Measurements from ENCODE around the gene SH3D19. TPM values are rescaled to one million over a fixed set of nuclear protein-coding genes. Genes with fewer than 3 reads are reported as not detected.

Gene SH3D19
- total RNA-seq, 4 donors from 2014 or later, result 35.6 to 73.1 (median 50.5) TPM

- TF ChIP-seq, protein P1, sequence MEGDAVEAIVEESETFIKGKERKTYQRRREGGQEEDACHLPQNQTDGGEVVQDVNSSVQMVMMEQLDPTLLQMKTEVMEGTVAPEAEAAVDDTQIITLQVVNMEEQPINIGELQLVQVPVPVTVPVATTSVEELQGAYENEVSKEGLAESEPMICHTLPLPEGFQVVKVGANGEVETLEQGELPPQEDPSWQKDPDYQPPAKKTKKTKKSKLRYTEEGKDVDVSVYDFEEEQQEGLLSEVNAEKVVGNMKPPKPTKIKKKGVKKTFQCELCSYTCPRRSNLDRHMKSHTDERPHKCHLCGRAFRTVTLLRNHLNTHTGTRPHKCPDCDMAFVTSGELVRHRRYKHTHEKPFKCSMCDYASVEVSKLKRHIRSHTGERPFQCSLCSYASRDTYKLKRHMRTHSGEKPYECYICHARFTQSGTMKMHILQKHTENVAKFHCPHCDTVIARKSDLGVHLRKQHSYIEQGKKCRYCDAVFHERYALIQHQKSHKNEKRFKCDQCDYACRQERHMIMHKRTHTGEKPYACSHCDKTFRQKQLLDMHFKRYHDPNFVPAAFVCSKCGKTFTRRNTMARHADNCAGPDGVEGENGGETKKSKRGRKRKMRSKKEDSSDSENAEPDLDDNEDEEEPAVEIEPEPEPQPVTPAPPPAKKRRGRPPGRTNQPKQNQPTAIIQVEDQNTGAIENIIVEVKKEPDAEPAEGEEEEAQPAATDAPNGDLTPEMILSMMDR (IDR thresholded peaks at IDR 0.05 in 4 of 5, conservative IDR thresholded peaks at IDR 0.05 in 1 of 5), result no peak
- TF ChIP-seq POLR2A (IDR thresholded peaks at IDR 0.05), result no peak
- H3K36me3 ChIP-seq, result no peaks in the 10 kb centered on the region
- no peak overlapping the region for H3K4me3 ChIP-seq
- peaks cover 14 to 15% of the 10 kb centered on the region in 2 donors for H3K4me1 ChIP-seq
- in situ Hi-C loops (cut with MboI; ENCODE audit: low sequenced_read_pairs in 4 of 4), result no loop called here
- peak overlapping the region in 1 of 4 donors; percentile 28 for H3K27ac ChIP-seq
- intact Hi-C loops (cut with DNase I; ENCODE audit: low total_unique reads), result no loop called here
- no peak for DNase-seq
- ATAC-seq, result no peak
- H3K9me3 ChIP-seq, result no peaks in the 10 kb centered on the region
- no peaks in the 10 kb centered on the region for H3K27me3 ChIP-seq
These were observed 20.6 kb downstream of the SH3D19 start for GRCh38 chr4:151304755-151305154.

DNA sequence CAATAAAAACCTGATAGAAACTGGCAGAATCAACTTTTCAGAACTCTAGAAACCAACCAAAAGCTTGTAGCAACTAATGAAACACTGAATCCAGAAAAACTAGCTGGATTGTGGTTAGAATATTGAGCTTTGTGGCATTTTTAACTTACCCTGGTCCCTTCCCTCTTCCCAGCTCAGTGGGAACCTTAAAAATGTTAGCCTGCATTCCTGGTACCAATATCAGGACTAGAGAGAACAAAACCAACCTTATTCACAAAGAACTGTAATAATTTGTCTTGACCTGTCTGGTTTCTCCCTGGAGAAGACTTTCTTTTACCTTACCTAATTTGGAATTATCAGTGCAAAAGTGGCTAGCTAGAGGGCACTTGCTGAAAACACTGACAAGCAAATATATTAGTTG is 21.2 kb downstream of the SH3D19 start:
- TF ChIP-seq POLR2A (IDR thresholded peaks at IDR 0.05), result no peak
- TF ChIP-seq, protein P1 (IDR thresholded peaks at IDR 0.05 in 4 of 5, conservative IDR thresholded peaks at IDR 0.05 in 1 of 5), result no peak
- no peaks in the 10 kb centered on the region for H3K27me3 ChIP-seq
- no peak for ATAC-seq
- H3K27ac ChIP-seq, result peak overlapping the region in 1 of 4 donors; percentile 28
- no peak overlapping the region for H3K4me3 ChIP-seq
- in situ Hi-C loops (cut with MboI; ENCODE audit: low sequenced_read_pairs in 4 of 4) (no loop called here), intact Hi-C loops (cut with DNase I; ENCODE audit: low total_unique reads) (no loop called here)
- no peak for DNase-seq
- no peaks in the 10 kb centered on the region for H3K9me3 ChIP-seq
- H3K36me3 ChIP-seq, result no peaks in the 10 kb centered on the region
- peaks cover 14 to 15% of the 10 kb centered on the region in 2 donors for H3K4me1 ChIP-seq

GRCh38 chr4:151302432-151302831 is 23.0 kb downstream of the SH3D19 start:
- H3K4me3 ChIP-seq, result no peak overlapping the region
- DNase-seq (no peak), ATAC-seq (no peak)
- H3K27me3 ChIP-seq, result no peaks in the 10 kb centered on the region
- in situ Hi-C loops (cut with MboI; ENCODE audit: low sequenced_read_pairs in 4 of 4) (no loop called here), intact Hi-C loops (cut with DNase I; ENCODE audit: low total_unique reads) (no loop called here)
- H3K36me3 ChIP-seq, result no peaks in the 10 kb centered on the region
- H3K27ac ChIP-seq, result no peak overlapping the region
- peaks cover 19 to 20% of the 10 kb centered on the region in 2 donors for H3K4me1 ChIP-seq
- TF ChIP-seq POLR2A (IDR thresholded peaks at IDR 0.05), result no peak
- TF ChIP-seq, protein P1 (IDR thresholded peaks at IDR 0.05 in 4 of 5, conservative IDR thresholded peaks at IDR 0.05 in 1 of 5), result no peak
- H3K9me3 ChIP-seq, result no peaks in the 10 kb centered on the region

DNA sequence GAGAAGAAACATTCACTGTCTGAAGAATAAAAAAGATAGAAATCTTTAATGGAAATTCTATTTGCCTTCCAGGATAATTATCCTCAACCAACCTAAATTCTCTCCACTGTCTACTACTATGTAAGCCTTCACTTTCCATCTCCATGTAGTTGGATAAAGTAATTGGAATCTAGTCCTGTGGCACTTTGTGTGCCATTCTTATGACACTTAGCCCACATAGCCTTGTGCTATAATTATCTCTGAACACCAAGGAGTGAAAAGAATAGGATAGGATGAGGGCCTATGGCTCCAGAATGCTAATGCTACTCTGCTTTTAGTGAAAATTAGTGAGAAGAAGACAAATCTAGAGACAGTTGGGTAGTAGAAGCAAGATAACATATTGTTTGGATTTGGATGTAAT is 28.2 kb downstream of the SH3D19 start:
- Histone ChIP-seq H3K27me3 (no peaks in the 10 kb centered on the region), H3K4me3 (no peak overlapping the region), H3K27ac (peak overlapping the region; percentile 55 to 78 (median 64)), H3K9me3 (no peaks in the 10 kb centered on the region), H3K4me1 (peaks cover 20 to 23% of the 10 kb centered on the region in 2 donors), H3K36me3 (no peaks in the 10 kb centered on the region)
- intact Hi-C loops (cut with DNase I; ENCODE audit: low total_unique reads) (no loop called here), in situ Hi-C loops (cut with MboI; ENCODE audit: low sequenced_read_pairs in 4 of 4) (no loop called here)
- TF ChIP-seq, protein P1 (IDR thresholded peaks at IDR 0.05 in 4 of 5, conservative IDR thresholded peaks at IDR 0.05 in 1 of 5), result no peak
- ATAC-seq (peak; percentile 94 to 96), DNase-seq (no peak)

- Histone ChIP-seq H3K4me3 (no peak overlapping the region), H3K27me3 (no peaks in the 10 kb centered on the region), H3K36me3 (no peaks in the 10 kb centered on the region), H3K9me3 (no peaks in the 10 kb centered on the region), H3K27ac (peak overlapping the region in 2 of 4 donors; percentile 56 to 78), H3K4me1 (peaks cover 21 to 23% of the 10 kb centered on the region in 2 donors)
- TF ChIP-seq, protein P1 (IDR thresholded peaks at IDR 0.05 in 4 of 5, conservative IDR thresholded peaks at IDR 0.05 in 1 of 5), result no peak
- no peak for TF ChIP-seq POLR2A (IDR thresholded peaks at IDR 0.05)
- in situ Hi-C loops (cut with MboI; ENCODE audit: low sequenced_read_pairs in 4 of 4) (no loop called here), intact Hi-C loops (cut with DNase I; ENCODE audit: low total_unique reads) (no loop called here)
- no peak for ATAC-seq
- DNase-seq, result no peak
These were observed 29.2 kb downstream of the SH3D19 start for GRCh38 chr4:151296227-151296626.
